HepG2 (cell line): ENCODE measurements around the gene BET1L. TPM values are rescaled to one million over a fixed set of nuclear protein-coding genes. Genes with fewer than 3 reads are reported as not detected.

Experiments
- ATAC-seq: fragments of 200-7000 bp; cut with Tn5 transposase; 3 replicates; pipeline ENCODE4 v1.9.1; 2020; ENCODE audit warnings: mild to moderate bottlenecking, moderate library complexity
- BruUV-seq: library from RNA; stranded (reverse); fragments of 400-500 nt; replicated peaks from 2 replicates; lab custom pipeline; 2021; lab: Mats Ljungman, UMichigan
- CTCF ChIA-PET: fragments of 300-600 bp; formaldehyde crosslinking; extraction: SDS; loops from one replicate; lab custom pipeline; 2021; ENCODE audit warnings: low total read pairs, inconsistent platforms, low intra/inter-chr PET ratio; lab: Yijun Ruan, JAX
- POLR2A ChIA-PET: fragments of 350-600 bp; sonication (Branson Sonifier 250); formaldehyde crosslinking; loops from one replicate; lab custom pipeline; 2020; ENCODE audit warnings: antibody characterized with exemption, inconsistent platforms; lab: Yijun Ruan, JAX
- DNase-seq: peaks from one replicate; pipeline ENCODE4 v3.0.0-alpha.2; 2015; ENCODE audit warnings: low spot score
- FAIRE-seq: peaks from 3 replicates; lab custom pipeline; 2011; peaks lifted over from hg19 to GRCh38; lab: Jason Lieb, UNC
- H2AFZ ChIP-seq: one replicate; pipeline ENCODE4 v1.6.1; 2011; ENCODE audit warnings: low read length, inconsistent platforms
- H3K27ac ChIP-seq: fragments of 300-600 bp; 3 replicates; pipeline ENCODE4 v1.8.0; 2011; ENCODE audit warnings: mixed run types, mild to moderate bottlenecking, mixed read lengths, low read length, inconsistent platforms; ENCODE audit not compliant: insufficient read depth; ENCODE audit errors: extremely low read length
- H3K27me3 ChIP-seq, 2 experiments: fragments of 200-600 bp in 1 of 2; 2 replicates in 1 of 2; 3 replicates in 1 of 2; pipeline versions ENCODE4 v1.6.0 to v1.8.0; 2011; ENCODE audit warnings: low read length in 2 of 2, mild to moderate bottlenecking in 2 of 2, moderate library complexity in 2 of 2, inconsistent platforms in 1 of 2; ENCODE audit not compliant: insufficient read depth in 2 of 2, control insufficient read depth in 1 of 2
- H3K36me3 ChIP-seq, 2 experiments: fragments of 200-600 bp in 1 of 2; replicated peaks in 1 of 2; 2 replicates in 1 of 2; 3 replicates in 1 of 2; pipeline versions ENCODE4 v1.5.1 to v1.8.0; 2011; ENCODE audit warnings: low read length in 2 of 2, inconsistent platforms in 1 of 2; ENCODE audit not compliant: insufficient read depth in 2 of 2, control insufficient read depth in 1 of 2
- H3K4me1 ChIP-seq: 2 replicates; pipeline ENCODE4 v1.5.1; 2012; ENCODE audit warnings: low read length, inconsistent platforms; ENCODE audit not compliant: insufficient read depth
- H3K4me2 ChIP-seq: 2 replicates; pipeline ENCODE4 v1.6.0; 2011; ENCODE audit warnings: low read depth, low read length, inconsistent platforms
- H3K4me3 ChIP-seq, 3 experiments: fragments of 200-600 bp in 1 of 3; sonication (generic), shearing (Covaris generic) in 1 of 3; replicated peaks in 1 of 3; 2 replicates each; pipeline ENCODE4 v1.5.1; 2011 to 2016; ENCODE audit warnings: low read length in 3 of 3, inconsistent platforms in 2 of 3, low read depth in 2 of 3, mild to moderate bottlenecking in 2 of 3, control low read depth in 1 of 3, mixed read lengths in 1 of 3; ENCODE audit not compliant: insufficient read depth in 1 of 3
- H3K79me2 ChIP-seq: one replicate; pipeline ENCODE4 v1.6.1; 2011; ENCODE audit warnings: low read length, inconsistent platforms; ENCODE audit not compliant: insufficient read depth
- H3K9ac ChIP-seq: 2 replicates; pipeline ENCODE4 v1.6.0; 2011; ENCODE audit warnings: mild to moderate bottlenecking, low read depth, low read length, inconsistent platforms; ENCODE audit not compliant: insufficient read depth
- H3K9me3 ChIP-seq: 2 replicates; pipeline ENCODE4 v1.5.1; 2012; ENCODE audit warnings: mild to moderate bottlenecking, low read length
- H4K20me1 ChIP-seq: 2 replicates; pipeline ENCODE4 v1.6.0; 2011; ENCODE audit warnings: inconsistent platforms, mild to moderate bottlenecking, low read length, moderate library complexity; ENCODE audit not compliant: insufficient read depth
- ARID4A ChIP-seq: sonication (generic); formaldehyde crosslinking; IDR thresholded peaks from 2 replicates; pipeline ENCODE4 v1.5.0; 2020; ENCODE audit warnings: mild to moderate bottlenecking, missing genetic modification reagents, borderline replicate concordance
- MYNN ChIP-seq: sonication (generic); formaldehyde crosslinking; IDR thresholded peaks from 2 replicates; pipeline ENCODE4 v1.4.0; 2020; ENCODE audit warnings: mild to moderate bottlenecking, low read depth, missing genetic modification reagents
- SP1 ChIP-seq, 2 experiments: fragments of 450-650 bp in 1 of 2; sonication (generic) in 1 of 2; formaldehyde crosslinking in 1 of 2; IDR thresholded peaks; 2 replicates each; pipeline versions ENCODE4 v1.4.0 to v1.6.1; 2016 to 2020; ENCODE audit warnings: missing genetic modification reagents in 1 of 2
- ZBTB3 ChIP-seq: sonication (generic); formaldehyde crosslinking; IDR thresholded peaks from 2 replicates; pipeline ENCODE4 v1.4.0; 2020; ENCODE audit warnings: low read depth, mild to moderate bottlenecking, moderate library complexity, missing genetic modification reagents, borderline replicate concordance
- ZBTB38 ChIP-seq: sonication (generic); formaldehyde crosslinking; IDR thresholded peaks from 2 replicates; pipeline ENCODE4 v1.5.1; 2020; ENCODE audit warnings: mild to moderate bottlenecking, missing genetic modification reagents
- ZNF605 ChIP-seq: sonication (generic); formaldehyde crosslinking; IDR thresholded peaks from 2 replicates; pipeline ENCODE4 v1.8.0; 2022; ENCODE audit warnings: mild to moderate bottlenecking, missing genetic modification reagents
- ZNF629 ChIP-seq: sonication (generic); formaldehyde crosslinking; conservative IDR thresholded peaks from 2 replicates; pipeline ENCODE4 v1.5.0; 2020; ENCODE audit warnings: missing genetic modification reagents
- ZNF713 ChIP-seq: sonication (generic); formaldehyde crosslinking; IDR thresholded peaks from 2 replicates; pipeline ENCODE4 v1.4.0; 2020; ENCODE audit warnings: mild to moderate bottlenecking, missing genetic modification reagents
- WGBS: methylation state at CpG from one replicate; pipeline ENCODE4 v1.1.6; 2017; ENCODE audit warnings: low lambda C conversion rate; 5-methylcytosine and 5-hydroxymethylcytosine counted together
- in situ Hi-C: cut with HindIII; loops from 2 replicates; pipeline ENCODE4 v1.10.0; 2017; ENCODE audit warnings: low pct_unique_long_range_greater_than_20kb; ENCODE audit not compliant: extremely low pct_ligation_motif_present
- intact Hi-C: fragments of 100-400 bp; cut with micrococcal nuclease; formaldehyde crosslinking; loops from one replicate; pipeline ENCODE4 v1.10.0; 2022; ENCODE audit not compliant: unreplicated experiment
- polyA plus RNA-seq, 8 experiments: library from polyadenylated mRNA; depleted of rRNA in 3 of 8; stranded (reverse) in 7 of 8; unstranded in 1 of 8; fragments of >200 nt; fragmentation: Illumina TruSeq in 4 of 8; extraction: Trizol in 4 of 8; gene quantifications; 2 replicates each; pipeline versions ENCODE4 v1.2.1 to v1.2.3, GENCODE V29; 2011 to 2016; ENCODE audit warnings: low read depth in 4 of 8, missing spikeins in 1 of 8, mixed read lengths in 1 of 8; ENCODE audit not compliant: insufficient read depth in 1 of 8
- total RNA-seq, 5 experiments: library from RNA; depleted of rRNA; stranded (reverse); fragments of >200 nt; fragmentation: Illumina TruSeq; extraction: Trizol; gene quantifications; 2 replicates each; pipeline ENCODE4 v1.2.3, GENCODE V29; 2016; ENCODE audit warnings: low read depth in 1 of 5
- TF ChIP-seq, protein P1 (sequence below): sonication (generic); formaldehyde crosslinking; IDR thresholded peaks from 2 replicates; pipeline ENCODE4 v1.4.0; 2020; ENCODE audit warnings: missing genetic modification reagents
- TF ChIP-seq, protein P2 (sequence below): sonication (generic); formaldehyde crosslinking; IDR thresholded peaks from 2 replicates; pipeline ENCODE4 v1.4.0; 2020; ENCODE audit warnings: missing genetic modification reagents, borderline replicate concordance

The BET1L gene
- total and polyA plus RNA-seq, 2 of the 13 experiments (the other 11 are each of a cell fraction or from before 2014, with no cell fraction given): 26.2 to 59.6 TPM

GRCh38 chr11:225734-226453 is 18.7 kb upstream of the BET1L start (continued):
- TF ChIP-seq ZBTB3 (CRISPR knock-in tag) (no peak), ZNF605 (CRISPR knock-in tag) (no peak)
- TF ChIP-seq, protein P1, sequence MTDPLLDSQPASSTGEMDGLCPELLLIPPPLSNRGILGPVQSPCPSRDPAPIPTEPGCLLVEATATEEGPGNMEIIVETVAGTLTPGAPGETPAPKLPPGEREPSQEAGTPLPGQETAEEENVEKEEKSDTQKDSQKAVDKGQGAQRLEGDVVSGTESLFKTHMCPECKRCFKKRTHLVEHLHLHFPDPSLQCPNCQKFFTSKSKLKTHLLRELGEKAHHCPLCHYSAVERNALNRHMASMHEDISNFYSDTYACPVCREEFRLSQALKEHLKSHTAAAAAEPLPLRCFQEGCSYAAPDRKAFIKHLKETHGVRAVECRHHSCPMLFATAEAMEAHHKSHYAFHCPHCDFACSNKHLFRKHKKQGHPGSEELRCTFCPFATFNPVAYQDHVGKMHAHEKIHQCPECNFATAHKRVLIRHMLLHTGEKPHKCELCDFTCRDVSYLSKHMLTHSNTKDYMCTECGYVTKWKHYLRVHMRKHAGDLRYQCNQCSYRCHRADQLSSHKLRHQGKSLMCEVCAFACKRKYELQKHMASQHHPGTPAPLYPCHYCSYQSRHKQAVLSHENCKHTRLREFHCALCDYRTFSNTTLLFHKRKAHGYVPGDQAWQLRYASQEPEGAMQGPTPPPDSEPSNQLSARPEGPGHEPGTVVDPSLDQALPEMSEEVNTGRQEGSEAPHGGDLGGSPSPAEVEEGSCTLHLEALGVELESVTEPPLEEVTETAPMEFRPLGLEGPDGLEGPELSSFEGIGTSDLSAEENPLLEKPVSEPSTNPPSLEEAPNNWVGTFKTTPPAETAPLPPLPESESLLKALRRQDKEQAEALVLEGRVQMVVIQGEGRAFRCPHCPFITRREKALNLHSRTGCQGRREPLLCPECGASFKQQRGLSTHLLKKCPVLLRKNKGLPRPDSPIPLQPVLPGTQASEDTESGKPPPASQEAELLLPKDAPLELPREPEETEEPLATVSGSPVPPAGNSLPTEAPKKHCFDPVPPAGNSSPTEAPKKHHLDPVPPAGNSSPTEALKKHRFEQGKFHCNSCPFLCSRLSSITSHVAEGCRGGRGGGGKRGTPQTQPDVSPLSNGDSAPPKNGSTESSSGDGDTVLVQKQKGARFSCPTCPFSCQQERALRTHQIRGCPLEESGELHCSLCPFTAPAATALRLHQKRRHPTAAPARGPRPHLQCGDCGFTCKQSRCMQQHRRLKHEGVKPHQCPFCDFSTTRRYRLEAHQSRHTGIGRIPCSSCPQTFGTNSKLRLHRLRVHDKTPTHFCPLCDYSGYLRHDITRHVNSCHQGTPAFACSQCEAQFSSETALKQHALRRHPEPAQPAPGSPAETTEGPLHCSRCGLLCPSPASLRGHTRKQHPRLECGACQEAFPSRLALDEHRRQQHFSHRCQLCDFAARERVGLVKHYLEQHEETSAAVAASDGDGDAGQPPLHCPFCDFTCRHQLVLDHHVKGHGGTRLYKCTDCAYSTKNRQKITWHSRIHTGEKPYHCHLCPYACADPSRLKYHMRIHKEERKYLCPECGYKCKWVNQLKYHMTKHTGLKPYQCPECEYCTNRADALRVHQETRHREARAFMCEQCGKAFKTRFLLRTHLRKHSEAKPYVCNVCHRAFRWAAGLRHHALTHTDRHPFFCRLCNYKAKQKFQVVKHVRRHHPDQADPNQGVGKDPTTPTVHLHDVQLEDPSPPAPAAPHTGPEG (CRISPR knock-in tag): no peak

- Histone ChIP-seq H3K27ac (no peak overlapping the region), H3K36me3 (peaks cover 3 to 8% of the 10 kb centered on the region in 2 experiments; a peak in 3 of 5 replicates), H4K20me1 (no peaks in the 10 kb centered on the region), H3K9ac (no peak overlapping the region), H3K27me3 (no peaks in the 10 kb centered on the region; a peak in 1 of 5 replicates), H3K79me2 (no peaks in the 10 kb centered on the region), H3K4me3 (no peak overlapping the region), H3K9me3 (no peaks in the 10 kb centered on the region), H3K4me1 (no peaks in the 10 kb centered on the region), H2AFZ (no peak overlapping the region), H3K4me2 (no peak overlapping the region)
- over 99% methylated on average over 6 of the region's 7 CpGs for WGBS
- in situ Hi-C loops: no loop called here
- intact Hi-C loops: no loop called here
- FAIRE-seq (no peak), DNase-seq (no peak), ATAC-seq (no peak)
- TF ChIP-seq, protein P2, sequence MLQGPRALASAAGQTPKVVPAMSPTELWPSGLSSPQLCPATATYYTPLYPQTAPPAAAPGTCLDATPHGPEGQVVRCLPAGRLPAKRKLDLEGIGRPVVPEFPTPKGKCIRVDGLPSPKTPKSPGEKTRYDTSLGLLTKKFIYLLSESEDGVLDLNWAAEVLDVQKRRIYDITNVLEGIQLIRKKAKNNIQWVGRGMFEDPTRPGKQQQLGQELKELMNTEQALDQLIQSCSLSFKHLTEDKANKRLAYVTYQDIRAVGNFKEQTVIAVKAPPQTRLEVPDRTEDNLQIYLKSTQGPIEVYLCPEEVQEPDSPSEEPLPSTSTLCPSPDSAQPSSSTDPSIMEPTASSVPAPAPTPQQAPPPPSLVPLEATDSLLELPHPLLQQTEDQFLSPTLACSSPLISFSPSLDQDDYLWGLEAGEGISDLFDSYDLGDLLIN (CRISPR knock-in tag): no peak
- no peak for TF ChIP-seq ZNF713 (CRISPR knock-in tag)
- no peak for TF ChIP-seq ZNF629
- TF ChIP-seq ARID4A (CRISPR knock-in tag): no peak
- TF ChIP-seq MYNN (CRISPR knock-in tag): no peak
- no peak for TF ChIP-seq SP1 (IDR thresholded peaks at IDR 0.05)
- TF ChIP-seq SP1 (CRISPR knock-in tag; IDR thresholded peaks at IDR 0.05): no peak
- no peak for TF ChIP-seq ZBTB38 (CRISPR knock-in tag)
- CTCF ChIA-PET: no interaction called here
- POLR2A ChIA-PET: no interaction called here
- BruUV-seq: no TSS peak
These were observed 17.2 kb upstream of the BET1L start for GRCh38 chr11:224424-224823.
